ENCODE data around the gene CGB3. TPM values are rescaled to one million over a fixed set of nuclear protein-coding genes. Genes with fewer than 3 reads are reported as not detected.

The CGB3 gene
- total RNA-seq, 1 experiment from 2014 or later: not detected

DNA sequence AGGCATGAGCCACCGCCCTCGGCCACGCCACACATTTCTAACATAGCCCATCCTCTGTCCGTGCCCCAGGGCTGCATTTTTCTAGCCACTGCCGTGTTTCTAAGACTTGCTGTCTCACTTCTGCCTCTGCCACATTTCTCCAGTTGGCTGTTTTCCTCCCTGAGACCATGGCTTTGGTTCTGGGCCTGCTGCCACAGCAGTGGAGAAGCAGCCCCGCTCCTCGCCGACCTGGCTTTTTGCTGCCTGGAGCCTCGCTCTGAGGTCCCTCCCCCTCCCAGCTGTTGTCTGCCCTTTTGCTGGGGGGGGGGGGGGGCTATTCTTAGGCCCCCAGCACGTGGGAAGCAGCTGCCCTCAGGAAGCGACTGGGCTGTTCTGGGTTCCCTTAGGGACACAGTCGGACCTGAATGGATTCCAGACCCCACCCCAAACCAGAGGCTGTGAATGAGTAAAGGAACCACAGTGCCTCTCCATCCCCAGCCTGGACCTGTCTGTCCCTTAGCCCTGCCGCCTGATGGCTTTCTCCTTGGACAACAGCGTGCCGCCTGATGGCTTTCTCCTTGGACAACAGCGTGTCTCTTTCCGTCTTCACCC is 34.3 kb downstream of the CGB3 start:
- H3K4me3 ChIP-seq (ENCODE audit: low read depth, low read length): no peak overlapping the region
- BruUV-seq (replicated peaks): no TSS peak
- POLR2A ChIA-PET: interaction anchor here (0.6 to 1.4 kb wide), 2 partner anchors 26 to 180 kb away, joined by 3 read pairs; no protein-coding TSS in a partner anchor
- Mint-ChIP-seq H3K27ac (ENCODE audit: unreplicated experiment) (peak overlapping the region; percentile 65), H3K4me3 (ENCODE audit: unreplicated experiment) (peak overlapping the region; percentile 5), H3K9me3 (ENCODE audit: unreplicated experiment) (no peaks in the 10 kb centered on the region), H3K36me3 (ENCODE audit: insufficient read depth, unreplicated experiment) (peaks cover 78% of the 10 kb centered on the region), H3K4me1 (ENCODE audit: low read depth, unreplicated experiment) (peaks cover 25% of the 10 kb centered on the region), H3K27me3 (ENCODE audit: insufficient read depth, unreplicated experiment) (no peaks in the 10 kb centered on the region)
- peak; percentile 51 to 72 for DNase-seq
- peaks cover 13% of the 10 kb centered on the region; the same call in 1 of the 2 replicates for H3K4me1 ChIP-seq
- CTCF ChIA-PET: no interaction called here
- H3K9me3 ChIP-seq: no peaks in the 10 kb centered on the region
- intact Hi-C loops (cut with micrococcal nuclease; ENCODE audit: unreplicated experiment): loop anchor here (5.0 to 10.0 kb wide), 2 partner anchors 83 to 235 kb away; partner anchors contain the start of gene KCNA7
- TF ChIP-seq, protein P1, sequence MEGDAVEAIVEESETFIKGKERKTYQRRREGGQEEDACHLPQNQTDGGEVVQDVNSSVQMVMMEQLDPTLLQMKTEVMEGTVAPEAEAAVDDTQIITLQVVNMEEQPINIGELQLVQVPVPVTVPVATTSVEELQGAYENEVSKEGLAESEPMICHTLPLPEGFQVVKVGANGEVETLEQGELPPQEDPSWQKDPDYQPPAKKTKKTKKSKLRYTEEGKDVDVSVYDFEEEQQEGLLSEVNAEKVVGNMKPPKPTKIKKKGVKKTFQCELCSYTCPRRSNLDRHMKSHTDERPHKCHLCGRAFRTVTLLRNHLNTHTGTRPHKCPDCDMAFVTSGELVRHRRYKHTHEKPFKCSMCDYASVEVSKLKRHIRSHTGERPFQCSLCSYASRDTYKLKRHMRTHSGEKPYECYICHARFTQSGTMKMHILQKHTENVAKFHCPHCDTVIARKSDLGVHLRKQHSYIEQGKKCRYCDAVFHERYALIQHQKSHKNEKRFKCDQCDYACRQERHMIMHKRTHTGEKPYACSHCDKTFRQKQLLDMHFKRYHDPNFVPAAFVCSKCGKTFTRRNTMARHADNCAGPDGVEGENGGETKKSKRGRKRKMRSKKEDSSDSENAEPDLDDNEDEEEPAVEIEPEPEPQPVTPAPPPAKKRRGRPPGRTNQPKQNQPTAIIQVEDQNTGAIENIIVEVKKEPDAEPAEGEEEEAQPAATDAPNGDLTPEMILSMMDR (IDR thresholded peaks at IDR 0.05; ENCODE audit: insufficient read depth in 1 of 2, low read depth in 1 of 2, low read length in 1 of 2, severe bottlenecking in 1 of 2, unreplicated experiment in 1 of 2): no peak
- H3K36me3 ChIP-seq (ENCODE audit: control insufficient read depth, insufficient read depth, low read length): peaks cover 5% of the 10 kb centered on the region; the same call in 1 of the 2 replicates
- H3K27me3 ChIP-seq (replicated peaks; ENCODE audit: control insufficient read depth, insufficient read depth, low read length): no peaks in the 10 kb centered on the region

DNA sequence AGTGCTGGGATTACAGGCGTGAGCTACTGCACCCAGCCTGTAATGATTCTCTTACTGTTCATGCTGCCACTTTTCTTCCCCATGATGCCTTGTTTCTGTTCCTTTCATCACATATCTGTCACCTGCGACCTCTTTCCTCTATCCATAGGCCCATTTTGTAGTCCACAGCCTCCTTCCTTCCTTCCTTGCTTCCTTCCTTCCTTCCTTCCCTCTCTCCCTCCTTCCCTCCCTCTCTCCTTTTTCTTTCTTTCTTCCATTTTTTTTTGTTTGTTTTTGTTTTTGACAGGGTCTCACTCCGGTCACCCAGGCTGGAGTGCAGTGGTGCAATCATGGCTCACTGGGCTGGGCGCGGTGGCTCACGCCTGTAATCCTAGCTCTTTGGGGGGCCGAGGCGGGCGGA is 35.3 kb downstream of the CGB3 start:
- TF ChIP-seq, protein P1 (IDR thresholded peaks at IDR 0.05; ENCODE audit: insufficient read depth in 1 of 2, low read depth in 1 of 2, low read length in 1 of 2, severe bottlenecking in 1 of 2, unreplicated experiment in 1 of 2): no peak
- DNase-seq: no peak
- Mint-ChIP-seq H3K27ac (ENCODE audit: unreplicated experiment) (peak overlapping the region; percentile 65), H3K4me1 (ENCODE audit: low read depth, unreplicated experiment) (peaks cover 23% of the 10 kb centered on the region), H3K27me3 (ENCODE audit: insufficient read depth, unreplicated experiment) (no peaks in the 10 kb centered on the region), H3K36me3 (ENCODE audit: insufficient read depth, unreplicated experiment) (peaks cover 77% of the 10 kb centered on the region), H3K9me3 (ENCODE audit: unreplicated experiment) (no peaks in the 10 kb centered on the region), H3K4me3 (ENCODE audit: unreplicated experiment) (no peak overlapping the region)
- no peaks in the 10 kb centered on the region for H3K27me3 ChIP-seq (replicated peaks; ENCODE audit: control insufficient read depth, insufficient read depth, low read length)
- intact Hi-C loops (cut with micrococcal nuclease; ENCODE audit: unreplicated experiment): no loop called here
- no peaks in the 10 kb centered on the region for H3K9me3 ChIP-seq
- H3K4me1 ChIP-seq: peaks cover 13% of the 10 kb centered on the region; the same call in 1 of the 2 replicates
- no TSS peak for BruUV-seq (replicated peaks)
- CTCF ChIA-PET: no interaction called here
- POLR2A ChIA-PET: interaction anchor here (1.4 kb wide), 1 partner anchor 25 kb away, joined by 3 read pairs; no protein-coding TSS in a partner anchor
- H3K4me3 ChIP-seq (ENCODE audit: low read depth, low read length): no peak overlapping the region
- peaks cover 5% of the 10 kb centered on the region; the same call in 1 of the 2 replicates for H3K36me3 ChIP-seq (ENCODE audit: control insufficient read depth, insufficient read depth, low read length)

DNA sequence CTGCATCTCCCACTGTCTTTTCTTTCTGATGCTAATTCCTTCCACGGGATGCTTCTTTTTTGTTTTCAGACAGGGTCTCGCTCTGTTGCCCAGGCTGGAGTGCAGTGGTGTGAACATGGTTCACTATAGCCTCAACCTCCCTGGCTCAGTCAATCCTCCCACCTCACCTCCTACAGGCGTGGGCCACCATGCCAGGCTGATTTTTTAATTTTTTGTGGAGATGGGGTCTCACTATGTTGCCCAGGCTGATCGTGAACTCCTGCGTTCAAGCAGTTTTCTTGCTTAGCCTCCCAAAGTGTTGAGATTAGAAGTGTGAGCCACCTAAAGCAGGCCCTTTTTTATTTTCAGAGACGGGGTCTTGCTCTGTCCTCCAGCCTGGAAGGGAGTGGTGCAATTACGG is 35.8 kb downstream of the CGB3 start:
- peak overlapping the region; percentile 14 for H3K27ac Mint-ChIP-seq (ENCODE audit: unreplicated experiment)
- H3K27me3 Mint-ChIP-seq (ENCODE audit: insufficient read depth, unreplicated experiment): no peaks in the 10 kb centered on the region
- BruUV-seq (replicated peaks): no TSS peak
- POLR2A ChIA-PET: no interaction called here
- TF ChIP-seq, protein P1 (IDR thresholded peaks at IDR 0.05; ENCODE audit: insufficient read depth in 1 of 2, low read depth in 1 of 2, low read length in 1 of 2, severe bottlenecking in 1 of 2, unreplicated experiment in 1 of 2): no peak
- H3K36me3 Mint-ChIP-seq (ENCODE audit: insufficient read depth, unreplicated experiment): peaks cover 77% of the 10 kb centered on the region
- peaks cover 23% of the 10 kb centered on the region for H3K4me1 Mint-ChIP-seq (ENCODE audit: low read depth, unreplicated experiment)
- Histone ChIP-seq H3K4me1 (peaks cover 13% of the 10 kb centered on the region; the same call in 1 of the 2 replicates), H3K36me3 (ENCODE audit: control insufficient read depth, insufficient read depth, low read length) (peaks cover 5% of the 10 kb centered on the region; the same call in 1 of the 2 replicates), H3K4me3 (ENCODE audit: low read depth, low read length) (no peak overlapping the region), H3K9me3 (no peaks in the 10 kb centered on the region), H3K27me3 (replicated peaks; ENCODE audit: control insufficient read depth, insufficient read depth, low read length) (no peaks in the 10 kb centered on the region)
- DNase-seq: no peak
- intact Hi-C loops (cut with micrococcal nuclease; ENCODE audit: unreplicated experiment): no loop called here
- CTCF ChIA-PET: no interaction called here
- no peak overlapping the region for H3K4me3 Mint-ChIP-seq (ENCODE audit: unreplicated experiment)
- no peaks in the 10 kb centered on the region for H3K9me3 Mint-ChIP-seq (ENCODE audit: unreplicated experiment)

Measured in Caco-2 (cell line).